ENCODE data around the gene EDEM2.
"Not testable (repeated sequence)": the region's sequence is repeated elsewhere in the genome, so short reads cannot be mapped to it uniquely, and the experiment has no call there.

EDEM2 gene

DNA sequence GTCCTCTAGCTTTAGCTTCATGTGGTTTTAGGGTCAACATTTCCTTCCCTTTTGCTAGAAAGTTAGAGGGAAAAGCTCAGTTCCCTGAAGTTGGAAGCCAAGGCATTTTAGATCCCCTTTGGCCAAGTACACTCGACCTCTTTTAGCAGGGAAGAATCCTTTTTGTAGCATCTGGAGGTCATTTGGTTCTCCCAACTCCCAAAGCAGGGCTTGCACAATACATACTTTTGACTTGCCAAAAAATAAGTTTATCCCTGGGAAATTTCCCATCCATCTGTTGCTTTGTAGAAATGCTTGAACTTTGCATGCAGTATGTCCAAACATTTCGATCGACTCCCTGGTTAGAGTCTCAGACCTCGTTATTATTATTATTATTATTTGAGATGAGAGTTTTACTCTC, 4.6 kb upstream of the EDEM2 start:
- TF ChIP-seq, protein P1, sequence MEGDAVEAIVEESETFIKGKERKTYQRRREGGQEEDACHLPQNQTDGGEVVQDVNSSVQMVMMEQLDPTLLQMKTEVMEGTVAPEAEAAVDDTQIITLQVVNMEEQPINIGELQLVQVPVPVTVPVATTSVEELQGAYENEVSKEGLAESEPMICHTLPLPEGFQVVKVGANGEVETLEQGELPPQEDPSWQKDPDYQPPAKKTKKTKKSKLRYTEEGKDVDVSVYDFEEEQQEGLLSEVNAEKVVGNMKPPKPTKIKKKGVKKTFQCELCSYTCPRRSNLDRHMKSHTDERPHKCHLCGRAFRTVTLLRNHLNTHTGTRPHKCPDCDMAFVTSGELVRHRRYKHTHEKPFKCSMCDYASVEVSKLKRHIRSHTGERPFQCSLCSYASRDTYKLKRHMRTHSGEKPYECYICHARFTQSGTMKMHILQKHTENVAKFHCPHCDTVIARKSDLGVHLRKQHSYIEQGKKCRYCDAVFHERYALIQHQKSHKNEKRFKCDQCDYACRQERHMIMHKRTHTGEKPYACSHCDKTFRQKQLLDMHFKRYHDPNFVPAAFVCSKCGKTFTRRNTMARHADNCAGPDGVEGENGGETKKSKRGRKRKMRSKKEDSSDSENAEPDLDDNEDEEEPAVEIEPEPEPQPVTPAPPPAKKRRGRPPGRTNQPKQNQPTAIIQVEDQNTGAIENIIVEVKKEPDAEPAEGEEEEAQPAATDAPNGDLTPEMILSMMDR (conservative IDR thresholded peaks at IDR 0.05; ENCODE audit: low read depth, low read length), result no peak
- H3K79me2 ChIP-seq (ENCODE audit: insufficient read depth, low read depth), result no peaks in the 10 kb centered on the region
- H3K4me3 ChIP-seq (IDR thresholded peaks at IDR 0.05; ENCODE audit: insufficient read depth, low read depth, low read length), result no peak overlapping the region
- no peaks in the 10 kb centered on the region for H3K27me3 ChIP-seq (ENCODE audit: insufficient read depth, low read depth)
- H4K20me1 ChIP-seq (ENCODE audit: insufficient read depth), result no peaks in the 10 kb centered on the region
- no peak overlapping the region for H2AFZ ChIP-seq (ENCODE audit: low read depth)
- H3K9ac ChIP-seq, result no peak overlapping the region
- H3K27ac ChIP-seq, result no peak overlapping the region
- no peaks in the 10 kb centered on the region for H3K36me3 ChIP-seq (ENCODE audit: insufficient read depth)
- no peak overlapping the region for H3K4me2 ChIP-seq
- H3K4me1 ChIP-seq (ENCODE audit: low read depth, poor library complexity, severe bottlenecking), result no peaks in the 10 kb centered on the region

DNA sequence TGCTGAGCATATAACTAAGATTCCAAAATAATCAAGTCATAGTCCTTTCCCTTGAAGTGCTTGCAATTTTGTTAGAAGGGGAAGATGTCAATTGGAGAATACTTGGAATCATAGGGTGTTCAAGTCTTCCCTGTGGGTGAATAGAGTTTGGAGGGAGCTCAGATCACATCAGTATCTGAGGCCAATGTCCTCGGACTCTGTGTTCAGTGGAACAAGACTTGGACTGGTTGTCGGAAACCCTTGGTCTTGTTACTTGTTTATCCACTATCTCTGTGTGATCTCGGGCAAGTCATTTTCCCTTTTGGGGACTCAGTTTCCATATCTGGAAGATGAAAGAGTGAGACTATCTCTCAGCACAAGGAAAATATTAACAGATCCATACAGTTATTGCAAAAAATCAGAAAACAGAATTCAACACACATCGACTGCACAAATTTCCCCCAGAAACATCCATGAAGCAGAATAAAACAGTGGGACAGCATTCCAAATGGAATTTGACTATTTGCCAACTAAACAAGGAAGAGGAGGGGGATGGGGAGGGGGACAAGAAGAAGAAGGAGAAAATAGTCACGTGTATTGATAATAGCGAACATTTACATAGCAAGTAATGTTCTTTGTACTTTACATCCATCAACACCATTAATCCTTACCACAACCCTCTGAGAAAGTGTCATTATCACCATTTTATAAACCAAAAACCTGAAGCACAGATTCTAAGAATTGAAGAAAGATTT, 3.9 kb upstream of the EDEM2 start:
- Histone ChIP-seq H3K9ac (no peak overlapping the region), H3K4me2 (no peak overlapping the region), H4K20me1 (ENCODE audit: insufficient read depth) (no peaks in the 10 kb centered on the region), H3K4me1 (ENCODE audit: low read depth, poor library complexity, severe bottlenecking) (peaks cover 3% of the 10 kb centered on the region), H3K27ac (no peak overlapping the region), H3K36me3 (ENCODE audit: insufficient read depth) (no peaks in the 10 kb centered on the region), H2AFZ (ENCODE audit: low read depth) (no peak overlapping the region), H3K27me3 (ENCODE audit: insufficient read depth, low read depth) (no peaks in the 10 kb centered on the region), H3K4me3 (IDR thresholded peaks at IDR 0.05; ENCODE audit: insufficient read depth, low read depth, low read length) (no peak overlapping the region), H3K79me2 (ENCODE audit: insufficient read depth, low read depth) (no peaks in the 10 kb centered on the region)
- TF ChIP-seq, protein P1 (conservative IDR thresholded peaks at IDR 0.05; ENCODE audit: low read depth, low read length), result no peak

DNA sequence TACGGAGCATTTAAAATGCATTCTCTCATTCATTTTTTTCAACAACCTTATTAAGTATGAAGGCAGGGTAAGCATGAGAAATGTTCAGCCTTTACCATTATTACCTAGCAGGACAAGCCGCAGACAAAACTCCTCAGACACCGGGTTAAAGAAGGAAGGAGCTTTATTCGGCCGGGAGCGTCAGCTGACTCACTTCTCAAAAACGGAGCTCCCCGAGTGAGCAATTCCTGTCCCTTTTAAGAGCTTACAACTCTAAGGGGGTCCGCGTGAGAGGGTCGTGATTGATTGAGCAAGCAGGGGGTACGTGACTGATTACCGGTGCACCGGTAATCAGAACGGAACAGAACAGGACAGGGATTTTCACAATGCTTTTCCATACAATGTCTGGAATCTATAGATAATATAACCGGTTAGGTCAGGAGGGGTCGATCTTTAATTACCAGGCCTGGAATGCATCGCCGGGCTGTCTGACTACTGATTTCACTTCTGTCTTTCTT, 487 bp upstream of the EDEM2 start:
- not testable (repeated sequence) for H3K27me3 ChIP-seq (ENCODE audit: insufficient read depth, low read depth); H3K36me3 ChIP-seq (ENCODE audit: insufficient read depth); H4K20me1 ChIP-seq (ENCODE audit: insufficient read depth); H3K79me2 ChIP-seq (ENCODE audit: insufficient read depth, low read depth); H3K4me3 ChIP-seq (IDR thresholded peaks at IDR 0.05; ENCODE audit: insufficient read depth, low read depth, low read length)
- Histone ChIP-seq H2AFZ (ENCODE audit: low read depth) (peak overlapping the region; percentile 99), H3K27ac (peak overlapping the region; percentile 42; the same call in 1 of the 2 replicates), H3K9ac (peak overlapping the region; percentile 58), H3K4me2 (peak overlapping the region; percentile 94), H3K4me1 (ENCODE audit: low read depth, poor library complexity, severe bottlenecking) (peaks cover 18% of the 10 kb centered on the region)

DNA sequence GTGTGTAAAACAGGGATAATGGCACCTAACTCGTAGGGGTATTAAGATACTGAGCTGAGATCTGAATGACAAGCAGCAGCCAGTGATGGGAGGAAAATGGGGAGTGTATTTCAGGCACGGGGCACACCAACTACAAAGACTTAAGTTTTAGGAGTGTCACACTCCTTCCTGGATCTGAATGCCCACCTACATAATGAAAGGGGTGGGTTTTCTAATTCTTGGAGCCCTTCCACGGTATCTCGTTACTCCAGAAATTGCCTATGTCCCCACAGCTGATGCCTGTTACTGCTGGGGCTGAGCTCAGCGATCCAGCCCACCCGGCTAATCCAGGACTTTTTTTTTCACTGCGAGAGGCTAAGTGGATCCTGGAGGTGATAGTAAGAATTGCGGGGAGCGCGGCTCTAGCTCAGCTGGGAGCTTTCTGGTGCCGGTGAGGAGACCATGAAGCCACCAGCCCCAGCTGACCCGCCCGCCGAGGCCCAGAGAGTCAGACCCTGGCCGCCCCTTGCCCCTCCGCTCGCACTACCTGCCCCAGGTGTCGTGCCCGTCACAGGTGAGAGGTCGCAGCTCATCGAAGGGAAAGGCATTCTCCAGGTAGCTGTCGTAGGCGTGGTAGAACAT, 727 bp downstream of the EDEM2 start:
- no peaks in the 10 kb centered on the region for H4K20me1 ChIP-seq (ENCODE audit: insufficient read depth)
- H3K36me3 ChIP-seq (ENCODE audit: insufficient read depth), result no peaks in the 10 kb centered on the region
- H3K9ac ChIP-seq, result peak overlapping the region; percentile 58; the same call in 1 of the 2 replicates
- no peak overlapping the region for H3K4me3 ChIP-seq (IDR thresholded peaks at IDR 0.05; ENCODE audit: insufficient read depth, low read depth, low read length)
- H3K27ac ChIP-seq, result no peak overlapping the region
- TF ChIP-seq, protein P1 (conservative IDR thresholded peaks at IDR 0.05; ENCODE audit: low read depth, low read length), result no peak
- H3K4me2 ChIP-seq, result peak overlapping the region; percentile 94
- H3K27me3 ChIP-seq (ENCODE audit: insufficient read depth, low read depth), result no peaks in the 10 kb centered on the region
- H3K4me1 ChIP-seq (ENCODE audit: low read depth, poor library complexity, severe bottlenecking), result peaks cover 18% of the 10 kb centered on the region
- H2AFZ ChIP-seq (ENCODE audit: low read depth), result peak overlapping the region; percentile 99
- H3K79me2 ChIP-seq (ENCODE audit: insufficient read depth, low read depth), result 0 out of 2 replicates have a peak, but pooled peaks cover 4% of the 10 kb centered on the region
